COR-L47 (cell line): ENCODE results near the gene C11orf24.

ENCODE experiments used
- DNase-seq: peaks from one replicate; lab custom pipeline; 2025; lab: John Stamatoyannopoulos, UW

C11orf24 gene

GRCh38 chr11:68270196-68271022, 1.4 kb downstream of the C11orf24 start:
- no peak for DNase-seq

- DNase-seq = no peak
Observed at GRCh38 chr11:68269414-68270081, 2.2 kb downstream of the C11orf24 start.

- DNase-seq = no peak
Observed at GRCh38 chr11:68267881-68268240, 3.9 kb downstream of the C11orf24 start.

DNA sequence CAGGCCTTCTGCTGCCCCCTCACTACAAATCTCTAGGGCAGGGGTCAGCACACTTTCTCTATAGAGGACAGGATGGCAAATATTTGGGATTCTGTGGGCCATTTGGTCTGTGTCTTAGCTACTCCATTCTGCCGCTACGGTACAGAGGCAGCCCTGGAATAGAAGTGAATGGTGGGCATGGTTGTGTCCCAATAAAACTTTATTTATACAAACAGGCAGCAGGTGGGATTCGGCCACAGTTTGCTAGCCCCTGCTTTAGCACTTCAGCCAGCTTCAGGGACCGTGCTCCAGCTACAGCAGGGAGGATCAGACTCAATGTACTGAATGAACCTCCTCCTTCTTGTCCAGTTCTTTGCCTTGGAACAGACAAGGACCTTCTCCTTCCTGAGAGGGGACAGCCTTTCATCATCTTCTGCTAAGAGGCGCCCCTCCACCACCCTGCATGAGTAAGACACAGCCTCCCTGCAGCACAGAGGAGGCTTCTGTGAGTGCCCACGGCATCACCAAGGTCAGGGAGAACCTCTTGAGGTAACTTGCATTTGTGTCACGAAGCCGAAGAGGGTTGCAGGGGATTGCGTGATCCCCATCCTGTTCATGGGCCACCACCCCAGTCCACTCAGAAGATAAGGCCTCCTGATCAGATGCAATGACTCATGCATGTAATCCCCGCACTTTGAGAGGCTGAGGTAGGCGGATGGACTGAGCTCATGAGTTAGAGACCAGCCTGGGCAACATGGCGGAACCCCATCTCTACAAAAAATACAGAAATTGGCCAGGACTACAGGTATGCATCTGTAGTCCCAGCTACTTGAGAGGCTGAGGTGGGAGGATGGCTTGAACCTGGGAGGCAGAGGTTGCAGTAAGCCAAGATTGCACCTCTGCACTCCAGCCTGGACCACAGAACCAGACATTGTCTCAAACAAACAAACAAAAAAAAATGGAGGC, 4.6 kb downstream of the C11orf24 start:
- DNase-seq = no peak

DNA sequence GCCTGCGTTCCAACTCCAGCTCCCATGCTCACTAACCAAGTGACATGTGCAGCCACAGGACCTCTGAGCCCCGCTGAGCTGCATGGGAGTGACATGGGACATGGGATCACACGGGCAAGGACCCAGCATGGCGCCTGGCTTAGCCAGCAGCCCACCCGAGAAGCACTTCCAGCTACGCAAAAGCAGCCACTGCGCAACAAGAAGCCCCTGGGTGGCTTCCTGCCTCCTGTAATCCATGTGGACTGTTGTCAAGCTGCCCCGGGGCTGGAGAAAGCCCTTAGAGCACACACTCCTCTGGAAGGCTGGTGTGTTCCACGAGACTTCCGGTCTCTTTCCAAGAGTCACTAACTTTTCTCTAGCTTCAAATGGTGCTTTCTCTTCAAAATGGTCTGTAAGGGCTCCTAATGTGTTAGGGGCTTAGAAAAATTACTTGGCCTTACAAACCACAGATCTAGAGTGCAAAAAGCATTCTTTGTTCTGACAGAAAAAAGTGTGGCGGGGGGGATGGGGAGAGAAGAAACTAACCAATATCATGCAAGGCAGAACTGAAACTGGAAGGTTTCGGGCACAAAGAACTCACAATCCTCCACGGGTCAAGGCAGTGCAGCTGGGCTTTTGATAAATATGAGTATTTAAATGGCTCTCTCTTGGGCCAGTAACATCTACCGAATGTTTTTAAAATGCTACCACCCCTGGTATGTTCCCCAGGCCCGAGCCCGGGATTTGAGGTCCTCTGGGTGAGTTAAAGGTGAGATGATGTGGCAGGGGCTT, 5.5 kb downstream of the C11orf24 start:
- DNase-seq = no peak

DNA sequence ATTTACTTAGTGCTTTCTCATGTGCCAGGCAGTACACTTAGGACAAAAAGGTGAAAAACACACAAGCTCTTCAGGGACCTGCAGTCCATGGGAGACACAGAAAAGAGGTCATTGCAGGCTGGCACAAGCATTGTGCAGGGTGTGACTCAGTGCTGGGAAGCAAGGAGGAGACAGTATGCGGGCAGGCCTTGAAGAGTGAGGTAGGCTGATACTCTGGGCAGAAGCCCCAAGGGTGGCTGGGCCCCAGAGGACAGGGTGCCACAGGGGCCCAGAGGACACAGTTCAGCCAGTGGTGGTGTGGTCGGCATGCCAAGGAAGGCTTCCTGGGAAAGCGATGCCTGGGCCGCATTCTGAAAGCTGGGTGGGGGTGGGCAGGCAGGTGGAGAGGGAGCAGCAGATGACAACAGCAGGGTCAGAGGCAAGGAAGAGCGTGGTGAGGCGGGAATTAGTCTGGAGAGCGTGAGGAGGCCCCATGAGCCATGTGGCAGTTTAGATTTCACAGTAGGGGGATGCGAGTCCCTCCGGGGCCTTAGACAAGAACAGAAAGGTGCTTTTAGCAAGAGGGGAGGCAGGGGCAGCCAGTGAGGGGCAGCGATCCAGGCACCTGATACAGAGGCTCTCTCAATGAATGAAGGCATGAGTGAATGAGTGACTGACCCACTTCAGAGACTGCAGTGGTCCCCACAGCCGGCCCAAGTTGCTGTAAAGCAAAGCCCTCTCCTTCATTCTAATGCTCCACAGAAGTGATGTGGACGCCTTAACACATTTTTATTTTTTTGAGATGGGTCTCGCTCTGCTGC, 6.8 kb downstream of the C11orf24 start:
- no peak for DNase-seq

DNA sequence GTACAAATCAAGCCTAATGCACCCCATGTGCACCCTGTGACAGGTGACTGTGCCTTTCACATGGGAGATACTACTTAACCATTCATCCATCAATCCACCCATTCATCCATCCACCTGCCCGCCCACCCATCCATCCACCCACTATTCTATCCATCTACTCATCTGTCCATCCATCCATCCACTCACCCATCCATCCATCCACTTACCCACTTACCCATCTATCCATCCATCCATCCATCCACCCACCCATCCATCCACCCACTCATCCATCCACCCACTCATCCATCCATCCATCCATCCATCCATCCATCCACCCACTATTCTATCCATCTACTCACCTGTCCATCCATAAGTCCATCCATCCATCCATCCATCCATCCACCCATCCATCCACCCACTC, 7.5 kb downstream of the C11orf24 start:
- DNase-seq = no peak

- DNase-seq = no peak
Observed at GRCh38 chr11:68263444-68264035, 8.2 kb downstream of the C11orf24 start.

DNA sequence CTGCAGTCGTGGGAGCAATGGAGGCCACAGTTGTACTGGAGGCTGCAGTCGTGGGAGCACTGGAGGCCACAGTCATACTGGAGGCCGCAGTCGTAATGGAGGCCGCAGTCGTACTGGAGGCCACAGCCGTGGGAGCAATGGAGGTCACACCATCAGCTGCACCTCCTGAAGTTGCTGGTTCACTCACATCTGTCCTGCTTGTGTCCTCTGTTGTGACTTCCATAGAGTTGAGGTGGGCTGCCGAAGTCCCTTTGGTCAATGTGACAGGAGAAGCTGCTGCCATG, 9.3 kb downstream of the C11orf24 start:
- DNase-seq = no peak

DNA sequence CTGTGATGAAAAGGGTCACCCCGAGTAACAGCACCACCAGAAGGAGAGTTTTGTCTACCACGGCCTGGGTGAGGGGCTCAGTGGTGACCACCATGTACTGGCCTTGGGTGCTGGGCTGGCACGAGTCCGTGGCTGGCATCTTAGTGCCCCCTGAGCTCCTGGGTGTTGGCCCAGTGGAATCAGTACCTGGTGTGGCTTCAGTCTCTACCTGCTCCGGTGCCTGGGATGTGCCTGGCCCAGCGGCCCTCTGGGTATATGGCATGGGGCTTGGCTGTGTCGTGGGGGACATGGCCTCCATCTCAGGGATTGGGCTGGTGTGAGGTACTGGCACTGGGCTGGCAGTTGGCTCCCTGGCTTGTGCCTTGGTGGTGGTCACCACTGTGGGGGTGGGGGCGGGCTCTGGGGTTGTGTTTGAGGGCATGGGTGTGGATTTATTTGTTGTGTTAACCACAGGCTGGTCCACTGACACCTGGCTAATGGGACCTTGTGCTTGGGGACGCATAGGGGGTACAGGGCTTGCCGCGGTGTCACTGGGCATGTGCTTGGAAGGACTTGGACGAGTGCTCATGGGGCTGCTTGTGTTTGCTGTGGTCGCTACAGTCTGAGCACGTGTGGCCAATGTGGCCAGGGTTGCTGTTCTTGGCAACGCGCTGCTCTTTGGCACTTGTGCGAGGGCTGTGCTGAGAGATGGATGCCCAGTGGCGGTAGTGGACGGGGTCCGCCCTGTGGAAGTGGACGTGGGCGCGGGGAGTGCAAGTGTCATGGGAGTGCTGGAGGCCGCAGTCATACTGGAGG, 9.8 kb downstream of the C11orf24 start:
- no peak for DNase-seq

DNA sequence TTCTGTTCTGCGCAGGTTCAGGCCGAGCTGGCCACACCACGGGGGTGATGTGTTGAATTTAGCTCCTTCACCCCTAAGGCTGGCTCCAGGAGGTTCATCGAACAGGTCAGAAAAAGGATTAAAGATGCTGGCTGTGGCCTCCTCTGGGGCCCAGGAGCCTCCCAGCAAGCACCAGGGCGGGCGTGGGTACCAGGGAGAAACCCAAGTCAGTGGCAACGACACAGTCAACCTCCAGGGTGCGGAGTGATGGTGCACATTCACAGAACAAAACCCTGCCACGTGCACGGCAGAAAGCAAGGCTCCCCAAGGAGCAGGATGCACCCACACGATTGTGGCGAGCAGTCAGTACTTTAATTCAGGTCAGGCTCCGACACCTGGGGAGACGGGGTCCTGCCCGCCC, 10.8 kb downstream of the C11orf24 start:
- DNase-seq = no peak

DNA sequence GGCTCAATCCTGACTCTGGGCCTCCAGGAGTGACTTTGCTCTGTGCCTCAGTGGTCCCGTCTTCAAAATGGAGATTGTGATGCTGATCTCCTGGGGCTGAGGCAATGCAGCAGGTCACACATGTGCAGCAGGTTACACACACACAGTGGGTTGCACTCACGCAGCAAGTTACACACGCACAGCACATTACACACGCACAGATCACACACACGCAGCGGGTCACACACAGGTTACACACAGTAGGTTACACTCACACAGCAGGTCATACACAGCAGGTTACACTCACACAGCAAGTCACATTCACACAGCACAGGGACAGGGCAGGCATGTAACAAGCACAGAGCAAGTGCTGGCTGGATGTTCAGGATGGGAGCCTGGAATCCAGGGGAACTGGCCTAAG, 11.3 kb downstream of the C11orf24 start:
- no peak for DNase-seq

DNA sequence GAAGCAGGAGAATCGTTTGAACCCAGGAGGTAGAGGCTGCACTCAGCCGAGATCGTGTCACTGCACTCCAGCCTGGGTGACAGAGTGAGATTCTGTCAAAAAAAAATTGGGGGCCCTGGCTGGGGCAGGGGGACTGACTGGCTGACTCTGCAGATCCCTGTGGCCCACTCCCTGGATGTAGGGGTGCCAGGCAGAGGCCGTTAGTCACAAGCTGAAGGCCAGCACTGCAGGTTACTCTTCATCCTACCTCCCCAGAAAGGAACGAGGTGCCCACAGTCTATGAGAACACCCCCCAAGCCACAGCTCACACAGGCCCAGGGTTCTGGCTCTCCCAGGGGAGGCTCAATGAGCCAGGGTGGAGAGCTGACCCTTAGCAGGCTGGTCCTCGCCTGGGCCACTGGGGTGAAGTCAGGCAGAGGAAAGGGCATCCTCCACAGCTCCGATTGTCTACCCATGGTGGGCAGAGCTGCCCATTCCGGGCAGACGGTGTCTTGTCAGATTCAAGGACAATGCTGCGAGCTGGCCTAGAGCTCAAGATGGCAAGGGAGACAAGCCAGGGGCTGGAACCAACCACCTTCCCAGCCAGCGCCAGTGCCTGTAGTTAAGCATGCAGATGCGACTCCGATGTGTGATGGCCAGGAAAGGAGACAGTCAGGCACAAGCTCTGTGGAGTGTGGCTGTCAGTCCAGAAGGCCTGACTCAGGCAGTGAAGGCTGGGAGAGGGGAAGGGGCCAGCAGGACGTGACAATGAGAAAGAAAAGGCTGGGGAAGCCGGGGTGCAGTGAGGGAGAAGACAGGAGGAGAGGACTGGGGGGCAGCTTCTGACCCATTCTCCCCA, 12.4 kb downstream of the C11orf24 start:
- no peak for DNase-seq

- DNase-seq = no peak
Observed at GRCh38 chr11:68258363-68258765, 13.4 kb downstream of the C11orf24 start.

- peak; percentile 82 for DNase-seq
Observed at GRCh38 chr11:68257477-68258362, 14.1 kb downstream of the C11orf24 start.

DNA sequence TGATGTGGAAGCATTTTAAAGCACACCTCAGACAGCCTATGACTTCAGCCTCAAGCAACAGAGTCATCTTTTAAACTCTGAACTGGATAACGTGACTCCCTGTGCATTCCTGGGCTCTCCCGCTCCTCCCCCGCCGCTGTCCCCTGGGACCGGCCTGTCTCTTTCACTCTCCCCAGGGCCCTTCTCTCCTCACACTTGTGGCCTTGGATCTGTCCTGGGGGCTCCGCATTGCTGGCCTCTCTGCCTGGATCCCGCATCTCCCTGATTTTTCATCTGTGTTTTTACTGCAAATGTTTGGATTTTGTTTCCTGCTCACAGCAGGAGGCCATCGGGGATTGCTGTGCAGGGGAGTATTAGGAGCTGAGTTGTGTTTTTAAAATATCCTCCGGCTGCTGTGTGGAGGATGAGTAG, 15.4 kb downstream of the C11orf24 start:
- DNase-seq = no peak

- no peak for DNase-seq
Observed at GRCh38 chr11:68255526-68255925, 16.2 kb downstream of the C11orf24 start.

DNA sequence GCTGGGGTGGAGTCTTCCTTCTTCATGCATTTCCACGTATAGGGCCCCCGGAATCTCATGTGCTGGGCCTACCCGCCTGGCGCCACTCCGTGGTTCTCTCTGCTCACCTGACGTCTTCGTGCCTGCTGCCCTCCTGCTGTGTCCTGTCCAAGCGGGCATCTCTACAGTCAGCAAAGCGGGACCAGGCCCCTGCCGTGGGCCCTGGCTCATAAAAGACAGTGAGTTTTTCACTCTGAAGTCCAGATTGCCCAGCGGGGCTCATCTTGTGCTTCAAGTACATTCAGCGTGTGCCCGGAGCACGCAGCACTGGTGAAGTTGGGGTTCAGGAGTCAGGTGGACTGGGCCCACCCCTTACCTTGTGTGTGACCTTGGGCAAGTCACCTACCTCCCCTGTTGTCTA, 17.4 kb downstream of the C11orf24 start:
- no peak for DNase-seq
